Dendritic cell treated with granulocyte-macrophage colony-stimulating factor and Interleukin-4, amounts not matched to agents 40 ng/mL and 50 ng/mL, for 4 days (primary cell): ENCODE measurements around the gene GAB4.

Experiments
- H3K27ac Mint-ChIP-seq: one replicate; pipeline ENCODE4 v1.8.0; 2022; ENCODE audit warnings: mild to moderate bottlenecking, mixed read lengths
- H3K27me3 Mint-ChIP-seq: one replicate; pipeline ENCODE4 v1.8.0; 2022; ENCODE audit warnings: mild to moderate bottlenecking, mixed read lengths
- H3K36me3 Mint-ChIP-seq: one replicate; pipeline ENCODE4 v1.8.0; 2022; ENCODE audit warnings: low read depth, mixed read lengths
- H3K4me1 Mint-ChIP-seq: one replicate; pipeline ENCODE4 v1.8.0; 2022; ENCODE audit warnings: low read depth, mixed read lengths
- H3K4me3 Mint-ChIP-seq: one replicate; pipeline ENCODE4 v1.8.0; 2022; ENCODE audit warnings: mild to moderate bottlenecking, moderate library complexity, mixed read lengths
- H3K9me3 Mint-ChIP-seq: one replicate; pipeline ENCODE4 v1.8.0; 2022; ENCODE audit warnings: mixed read lengths
- intact Hi-C: fragments of 100-400 bp; cut with micrococcal nuclease; formaldehyde crosslinking; loops from one replicate; pipeline ENCODE4 v1.15.0; 2022

GAB4 gene

GRCh38 chr22:16970446-16970845 lies 37.6 kb downstream of the GAB4 start:
- H3K9me3 Mint-ChIP-seq, result no peaks in the 10 kb centered on the region
- no peak overlapping the region for H3K4me3 Mint-ChIP-seq
- H3K27me3 Mint-ChIP-seq, result no peaks in the 10 kb centered on the region
- intact Hi-C loops, result no loop called here
- no peaks in the 10 kb centered on the region for H3K36me3 Mint-ChIP-seq
- H3K27ac Mint-ChIP-seq, result no peak overlapping the region
- H3K4me1 Mint-ChIP-seq, result no peaks in the 10 kb centered on the region

GRCh38 chr22:16969508-16970327 lies 38.3 kb downstream of the GAB4 start:
- Mint-ChIP-seq H3K9me3 (no peaks in the 10 kb centered on the region), H3K36me3 (no peaks in the 10 kb centered on the region), H3K27me3 (no peaks in the 10 kb centered on the region), H3K27ac (no peak overlapping the region), H3K4me3 (no peak overlapping the region), H3K4me1 (no peaks in the 10 kb centered on the region)
- intact Hi-C loops, result no loop called here

- H3K36me3 Mint-ChIP-seq, result no peaks in the 10 kb centered on the region
- no peaks in the 10 kb centered on the region for H3K4me1 Mint-ChIP-seq
- intact Hi-C loops, result no loop called here
- no peak overlapping the region for H3K27ac Mint-ChIP-seq
- H3K9me3 Mint-ChIP-seq, result no peaks in the 10 kb centered on the region
- H3K4me3 Mint-ChIP-seq, result no peak overlapping the region
- H3K27me3 Mint-ChIP-seq, result no peaks in the 10 kb centered on the region
These were observed 39.8 kb downstream of the GAB4 start for GRCh38 chr22:16968218-16968595.

- no peak overlapping the region for H3K4me3 Mint-ChIP-seq
- no peaks in the 10 kb centered on the region for H3K9me3 Mint-ChIP-seq
- H3K4me1 Mint-ChIP-seq, result no peaks in the 10 kb centered on the region
- no peaks in the 10 kb centered on the region for H3K27me3 Mint-ChIP-seq
- H3K27ac Mint-ChIP-seq, result no peak overlapping the region
- intact Hi-C loops, result no loop called here
- H3K36me3 Mint-ChIP-seq, result no peaks in the 10 kb centered on the region
These were observed 40.4 kb downstream of the GAB4 start for GRCh38 chr22:16967453-16968217.

- Mint-ChIP-seq H3K27ac (no peak overlapping the region), H3K4me3 (no peak overlapping the region), H3K9me3 (no peaks in the 10 kb centered on the region), H3K36me3 (no peaks in the 10 kb centered on the region), H3K27me3 (no peaks in the 10 kb centered on the region), H3K4me1 (no peaks in the 10 kb centered on the region)
- intact Hi-C loops, result no loop called here
These were observed 41.8 kb downstream of the GAB4 start for GRCh38 chr22:16966251-16966650.

- intact Hi-C loops, result no loop called here
- no peaks in the 10 kb centered on the region for H3K9me3 Mint-ChIP-seq
- no peak overlapping the region for H3K4me3 Mint-ChIP-seq
- no peaks in the 10 kb centered on the region for H3K4me1 Mint-ChIP-seq
- no peaks in the 10 kb centered on the region for H3K36me3 Mint-ChIP-seq
- H3K27ac Mint-ChIP-seq, result no peak overlapping the region
- H3K27me3 Mint-ChIP-seq, result no peaks in the 10 kb centered on the region
These were observed 42.5 kb downstream of the GAB4 start for GRCh38 chr22:16965560-16965959.

- H3K36me3 Mint-ChIP-seq, result no peaks in the 10 kb centered on the region
- H3K4me1 Mint-ChIP-seq, result no peaks in the 10 kb centered on the region
- H3K4me3 Mint-ChIP-seq, result no peak overlapping the region
- no peaks in the 10 kb centered on the region for H3K9me3 Mint-ChIP-seq
- H3K27me3 Mint-ChIP-seq, result no peaks in the 10 kb centered on the region
- H3K27ac Mint-ChIP-seq, result no peak overlapping the region
- intact Hi-C loops, result no loop called here
These were observed 42.9 kb downstream of the GAB4 start for GRCh38 chr22:16965083-16965482.

- Mint-ChIP-seq H3K9me3 (no peaks in the 10 kb centered on the region), H3K4me3 (no peak overlapping the region), H3K36me3 (no peaks in the 10 kb centered on the region), H3K27me3 (no peaks in the 10 kb centered on the region), H3K27ac (no peak overlapping the region), H3K4me1 (no peaks in the 10 kb centered on the region)
- intact Hi-C loops, result no loop called here
These were observed 43.7 kb downstream of the GAB4 start for GRCh38 chr22:16964366-16964765.

GRCh38 chr22:16963189-16963945 lies 44.7 kb downstream of the GAB4 start:
- Mint-ChIP-seq H3K4me1 (no peaks in the 10 kb centered on the region), H3K4me3 (no peak overlapping the region), H3K27me3 (no peaks in the 10 kb centered on the region), H3K36me3 (no peaks in the 10 kb centered on the region), H3K27ac (no peak overlapping the region), H3K9me3 (no peaks in the 10 kb centered on the region)
- intact Hi-C loops, result no loop called here

- Mint-ChIP-seq H3K9me3 (no peaks in the 10 kb centered on the region), H3K27me3 (no peaks in the 10 kb centered on the region), H3K4me1 (no peaks in the 10 kb centered on the region), H3K4me3 (no peak overlapping the region), H3K36me3 (no peaks in the 10 kb centered on the region), H3K27ac (no peak overlapping the region)
- intact Hi-C loops, result no loop called here
These were observed 45.5 kb downstream of the GAB4 start for GRCh38 chr22:16962501-16962900.

GRCh38 chr22:16961477-16962186 lies 46.4 kb downstream of the GAB4 start:
- Mint-ChIP-seq H3K4me1 (no peaks in the 10 kb centered on the region), H3K9me3 (no peaks in the 10 kb centered on the region), H3K27ac (no peak overlapping the region)

GRCh38 chr22:16960884-16961249 lies 47.2 kb downstream of the GAB4 start:
- no peaks in the 10 kb centered on the region for H3K4me1 Mint-ChIP-seq
- intact Hi-C loops, result no loop called here
- no peaks in the 10 kb centered on the region for H3K36me3 Mint-ChIP-seq
- no peaks in the 10 kb centered on the region for H3K9me3 Mint-ChIP-seq
- H3K4me3 Mint-ChIP-seq, result no peak overlapping the region
- H3K27ac Mint-ChIP-seq, result no peak overlapping the region
- H3K27me3 Mint-ChIP-seq, result no peaks in the 10 kb centered on the region

More at GRCh38 chr22:16961477-16962186, 46.4 kb downstream of the GAB4 start:
- Mint-ChIP-seq H3K4me3 (no peak overlapping the region), H3K27me3 (no peaks in the 10 kb centered on the region), H3K36me3 (no peaks in the 10 kb centered on the region)
- intact Hi-C loops, result no loop called here

GRCh38 chr22:16960220-16960883 lies 47.7 kb downstream of the GAB4 start:
- H3K36me3 Mint-ChIP-seq, result no peaks in the 10 kb centered on the region
- H3K27ac Mint-ChIP-seq, result no peak overlapping the region
- H3K9me3 Mint-ChIP-seq, result no peaks in the 10 kb centered on the region
- H3K27me3 Mint-ChIP-seq, result no peaks in the 10 kb centered on the region
- H3K4me1 Mint-ChIP-seq, result no peaks in the 10 kb centered on the region
- intact Hi-C loops, result no loop called here
- H3K4me3 Mint-ChIP-seq, result no peak overlapping the region
